AG04450 (cell line): Measurements from ENCODE around the gene TSPEAR. TPM values are rescaled to one million over a fixed set of nuclear protein-coding genes. Genes with fewer than 3 reads are reported as not detected.

Experiments used
- CTCF ChIA-PET: fragments of 300-600, 350-600 bp; formaldehyde crosslinking; extraction: SDS; loops from one replicate; lab custom pipeline; 2022; ENCODE audit warnings: antibody characterized with exemption, inconsistent platforms; lab: Charles Lee
- POLR2A ChIA-PET: fragments of 350-600 bp; formaldehyde crosslinking; extraction: SDS; loops from one replicate; lab custom pipeline; 2021; ENCODE audit warnings: antibody characterized with exemption, inconsistent platforms; lab: Yijun Ruan, JAX
- DNase-seq: peaks from one replicate; pipeline ENCODE4 v3.0.0-alpha.2; 2011; ENCODE audit warnings: low read depth, low spot score
- H3K27ac ChIP-seq: one replicate; pipeline ENCODE4 v1.5.1; 2012; ENCODE audit warnings: low read depth, low read length, control low read depth
- H3K27me3 ChIP-seq: one replicate; pipeline ENCODE4 v1.6.0; 2012; ENCODE audit warnings: low read length; ENCODE audit not compliant: control insufficient read depth, insufficient read depth
- H3K4me3 ChIP-seq: 2 replicates; pipeline ENCODE4 v1.5.1; 2011; ENCODE audit warnings: mild to moderate bottlenecking, low read depth, low read length, control low read depth
- H3K9me3 ChIP-seq: 2 replicates; pipeline ENCODE4 v1.5.1; 2012; ENCODE audit warnings: low read length; ENCODE audit not compliant: control insufficient read depth, insufficient read depth
- CTCF ChIP-seq: IDR thresholded peaks from 2 replicates; pipeline ENCODE4 v1.5.1; 2011; ENCODE audit warnings: low read depth, low read length, control low read depth, inconsistent platforms
- polyA plus RNA-seq: library from polyadenylated mRNA; depleted of rRNA; stranded (reverse); fragments of >200 nt; gene quantifications from 2 replicates; pipeline ENCODE4 v1.2.3, GENCODE V29; 2011

Gene TSPEAR
- polyA plus RNA-seq, 1 experiment: not detected

- Histone ChIP-seq H3K27ac (no peak overlapping the region), H3K27me3 (no peaks in the 10 kb centered on the region), H3K4me3 (no peak overlapping the region), H3K9me3 (no peaks in the 10 kb centered on the region; the same call in 1 of the 2 replicates)
- no peak for TF ChIP-seq CTCF
- POLR2A ChIA-PET: no interaction called here
- CTCF ChIA-PET: no interaction called here
- DNase-seq: no peak
Observed at GRCh38 chr21:44484498-44485253, 226.7 kb downstream of the TSPEAR start.

GRCh38 chr21:44483288-44484237 lies 227.8 kb downstream of the TSPEAR start:
- CTCF ChIA-PET: no interaction called here
- no peak overlapping the region for H3K27ac ChIP-seq
- POLR2A ChIA-PET: no interaction called here
- no peak overlapping the region for H3K4me3 ChIP-seq
- H3K9me3 ChIP-seq: no peaks in the 10 kb centered on the region; the same call in 1 of the 2 replicates
- no peak for DNase-seq
- no peak for TF ChIP-seq CTCF
- no peaks in the 10 kb centered on the region for H3K27me3 ChIP-seq

- Histone ChIP-seq H3K9me3 (no peaks in the 10 kb centered on the region; the same call in 1 of the 2 replicates), H3K27me3 (no peaks in the 10 kb centered on the region), H3K4me3 (no peak overlapping the region), H3K27ac (no peak overlapping the region)
- DNase-seq: no peak
- no peak for TF ChIP-seq CTCF
- ChIA-PET CTCF (no interaction called here), POLR2A (no interaction called here)
Observed at GRCh38 chr21:44482581-44483287, 228.6 kb downstream of the TSPEAR start.

- no peak for DNase-seq
- Histone ChIP-seq H3K4me3 (no peak overlapping the region), H3K27me3 (no peaks in the 10 kb centered on the region), H3K27ac (no peak overlapping the region), H3K9me3 (no peaks in the 10 kb centered on the region; the same call in 1 of the 2 replicates)
- TF ChIP-seq CTCF: no peak
- CTCF ChIA-PET: no interaction called here
- POLR2A ChIA-PET: no interaction called here
Observed at GRCh38 chr21:44480200-44481053, 230.9 kb downstream of the TSPEAR start.
